Stimulated activated CD8-positive, alpha-beta memory T cell treated with anti-CD3 and anti-CD28 coated beads, Interleukin-7, amount 100 ng/mL, for 4 hours (primary cell): ENCODE results near the gene RLN2.
"Not testable (repeated sequence)": the region's sequence is repeated elsewhere in the genome, so short reads cannot be mapped to it uniquely, and the experiment has no call there.

Source experiments
- DNase-seq, 2 donors: peaks; one replicate each; pipeline ENCODE4 v3.0.0-alpha.2; 2020; ENCODE audit warnings: low read depth in 2 of 2

RLN2 gene, protein sequence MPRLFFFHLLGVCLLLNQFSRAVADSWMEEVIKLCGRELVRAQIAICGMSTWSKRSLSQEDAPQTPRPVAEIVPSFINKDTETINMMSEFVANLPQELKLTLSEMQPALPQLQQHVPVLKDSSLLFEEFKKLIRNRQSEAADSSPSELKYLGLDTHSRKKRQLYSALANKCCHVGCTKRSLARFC

DNA sequence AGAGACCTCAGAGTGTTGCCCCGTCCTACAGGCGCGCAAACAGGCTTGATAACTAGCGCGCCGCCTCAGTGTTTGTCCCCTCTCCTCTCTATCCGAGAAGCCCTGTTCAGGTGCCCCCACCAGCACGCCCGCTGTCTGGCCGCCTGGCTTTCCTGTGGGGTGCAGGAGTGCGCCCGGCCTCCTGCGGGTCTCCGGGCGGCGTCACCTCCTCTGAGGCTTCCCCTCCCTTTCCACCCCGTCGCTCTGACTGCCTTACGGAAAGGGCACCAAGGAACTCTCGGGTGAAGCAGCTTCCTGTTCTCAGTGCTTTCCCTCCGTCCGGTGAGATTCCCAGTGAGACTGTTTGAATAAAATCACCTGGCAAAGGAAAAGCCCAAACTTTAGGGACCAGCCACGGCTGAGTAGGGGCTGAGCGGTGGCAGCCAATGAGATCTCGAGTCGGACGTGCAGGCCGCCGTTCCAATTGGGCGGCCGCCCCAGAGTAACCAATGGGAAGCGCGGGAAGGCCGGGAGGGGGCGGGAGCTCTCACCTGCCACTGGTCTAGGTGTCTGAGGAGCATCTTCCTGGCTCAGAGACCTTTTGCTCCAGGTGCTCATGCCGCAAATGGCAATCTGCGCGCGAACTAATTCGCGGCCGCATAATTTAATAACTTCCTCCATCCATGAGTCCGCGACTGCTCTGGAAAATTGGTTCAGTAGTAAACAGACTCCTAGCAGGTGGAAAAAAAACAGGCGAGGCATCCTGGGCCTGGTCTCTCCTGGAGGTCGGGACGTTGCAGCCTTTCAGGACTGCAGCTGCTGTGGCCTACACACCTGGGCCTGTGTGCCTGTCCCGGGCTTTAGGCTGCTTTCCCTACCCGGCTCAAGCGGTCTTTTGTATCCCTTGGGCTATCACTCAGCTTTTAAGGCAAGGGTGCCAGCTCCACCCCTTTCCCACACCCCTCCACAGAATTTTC lies at the start of gene RLN2:
Gene RLN2, minus strand, starts transcription at position 877 of the 956 bp plus-strand sequence. Its CDS starts 136 bp downstream, at position 741.
- DNase-seq = not testable (repeated sequence)

DNA sequence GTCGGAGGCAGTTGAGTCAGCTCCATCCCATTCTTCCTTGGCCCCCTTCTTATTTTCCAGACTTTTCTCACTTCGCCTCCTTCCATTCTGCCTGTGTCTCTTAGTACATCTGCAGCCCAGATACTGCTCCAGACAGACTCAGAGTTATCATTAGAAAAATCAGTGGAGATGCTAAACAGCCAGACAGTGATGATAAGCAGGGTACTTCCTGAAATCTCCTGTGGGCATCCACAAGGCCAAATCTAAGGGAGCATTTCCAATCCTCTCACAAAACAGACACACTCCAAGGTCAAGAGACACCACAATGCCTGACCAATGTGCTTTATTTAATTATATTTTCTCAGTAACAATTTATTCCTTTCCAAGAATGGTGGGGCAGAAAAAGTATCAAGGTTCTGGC lies 49.7 kb upstream of the RLN2 start:
- no peak for DNase-seq

- no peak for DNase-seq
Observed at GRCh38 chr9:5352637-5353248, 48.2 kb upstream of the RLN2 start.

- not testable (repeated sequence) for DNase-seq
Observed at GRCh38 chr9:5338992-5339981, 34.8 kb upstream of the RLN2 start, which contains the start of gene RLN1. Gene RLN1 (minus strand): TSS chr9:5339876. CDS start chr9:5339746, 130 bp downstream.

DNA sequence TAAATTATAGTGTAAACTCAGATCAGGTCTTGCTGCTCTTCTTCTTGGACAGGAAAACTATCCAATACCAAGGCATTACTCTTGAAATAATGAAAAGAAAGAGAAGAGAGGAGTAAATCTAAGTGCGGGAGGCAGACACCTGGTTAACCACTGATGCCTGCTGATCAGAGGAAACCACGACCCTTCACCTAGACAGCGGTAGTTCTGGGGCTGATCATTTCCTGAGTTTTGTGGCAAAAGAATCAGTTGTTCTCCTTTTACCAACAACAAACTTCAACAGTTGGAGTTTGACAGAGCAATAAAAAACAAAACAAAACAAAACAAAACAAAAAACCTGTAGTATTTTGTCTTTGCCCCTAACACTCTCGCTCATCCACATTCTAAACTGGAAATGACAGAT lies 32.2 kb upstream of the RLN2 start:
- peak in 1 of 2 donors; percentile 8 for DNase-seq

GRCh38 chr9:5331276-5331675 lies 26.8 kb upstream of the RLN2 start:
- not testable (repeated sequence) for DNase-seq

- peak in 1 of 2 donors; percentile 14 for DNase-seq
Observed at GRCh38 chr9:5326893-5327548, 22.5 kb upstream of the RLN2 start.

- no peak for DNase-seq
Observed at GRCh38 chr9:5326187-5326586, 21.7 kb upstream of the RLN2 start.

DNA sequence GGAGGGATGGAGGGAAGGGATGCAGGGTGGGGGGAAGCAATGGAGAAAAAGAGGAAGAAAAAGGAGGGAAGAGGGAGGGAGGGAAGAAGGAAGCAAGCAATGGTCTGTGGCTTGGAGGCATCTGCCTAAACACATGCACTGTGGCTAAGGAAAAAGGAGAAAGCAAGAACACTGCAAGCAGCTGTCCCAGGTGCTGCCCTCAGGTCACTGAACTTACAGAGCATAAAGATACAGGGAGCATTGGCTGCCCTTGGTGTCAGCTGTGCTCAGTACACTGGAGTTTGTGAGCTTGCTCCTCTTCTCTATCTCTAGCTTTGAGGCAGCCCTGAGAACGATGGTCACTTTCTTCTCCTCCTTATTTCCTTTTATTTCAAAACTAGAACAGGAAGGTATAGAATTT lies 17.1 kb upstream of the RLN2 start:
- DNase-seq = not testable (repeated sequence)

DNA sequence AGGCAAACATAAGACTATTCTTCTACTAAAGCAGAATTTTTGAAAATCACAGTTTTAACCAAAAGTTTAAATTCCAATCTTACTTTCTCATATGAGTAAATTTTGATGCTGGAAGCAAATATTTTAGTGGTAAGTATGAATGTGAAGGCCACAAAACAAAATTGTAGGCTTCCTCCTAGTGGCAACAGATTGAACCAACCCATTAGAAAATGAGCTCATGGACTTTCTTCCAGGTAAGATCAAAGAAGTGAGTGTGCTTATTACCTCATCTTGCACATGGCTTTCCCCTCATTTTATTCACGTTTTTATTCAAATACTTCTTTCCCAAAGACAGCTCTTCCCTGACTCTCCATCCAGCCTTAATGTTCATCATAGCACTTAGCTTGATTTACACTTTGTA lies 16.5 kb upstream of the RLN2 start:
- DNase-seq = no peak

- DNase-seq = not testable (repeated sequence)
Observed at GRCh38 chr9:5316406-5316805, 11.9 kb upstream of the RLN2 start.

- no peak for DNase-seq
Observed at GRCh38 chr9:5315187-5315923, 10.8 kb upstream of the RLN2 start.

- no peak for DNase-seq
Observed at GRCh38 chr9:5310851-5311250, 6.3 kb upstream of the RLN2 start.

GRCh38 chr9:5305741-5306140 lies 1.2 kb upstream of the RLN2 start:
- DNase-seq = no peak

DNA sequence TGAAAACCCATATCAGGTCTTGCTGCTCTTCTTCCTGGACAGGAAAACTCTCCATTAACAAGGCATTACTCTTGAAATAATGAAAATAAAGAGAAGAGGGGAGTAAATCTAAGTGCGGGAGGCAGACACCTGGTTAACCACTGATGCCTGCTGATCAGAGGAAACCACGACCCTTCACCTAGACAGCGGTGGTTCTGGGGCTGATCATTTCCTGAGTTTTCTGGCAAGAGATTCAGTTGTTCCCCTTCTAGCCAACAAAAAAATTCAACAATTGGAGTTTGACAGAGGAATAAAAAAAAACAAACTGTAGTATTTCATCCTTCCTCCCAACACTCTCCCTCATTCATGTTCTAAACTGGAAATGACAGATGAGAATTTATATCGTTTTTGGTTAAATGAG lies 3.0 kb downstream of the RLN2 start:
- DNase-seq = no peak

GRCh38 chr9:5292141-5292540 lies 12.4 kb downstream of the RLN2 start:
- DNase-seq = no peak

- DNase-seq = no peak
Observed at GRCh38 chr9:5288591-5288990, 15.9 kb downstream of the RLN2 start.

- DNase-seq = no peak
Observed at GRCh38 chr9:5286262-5286661, 18.3 kb downstream of the RLN2 start.

GRCh38 chr9:5278486-5278885 lies 26.0 kb downstream of the RLN2 start:
- DNase-seq = no peak

GRCh38 chr9:5274770-5275169 lies 29.7 kb downstream of the RLN2 start:
- no peak for DNase-seq
